ENCODE data around the gene SH3RF3. TPM values are rescaled to one million over a fixed set of nuclear protein-coding genes. Genes with fewer than 3 reads are reported as not detected.

The SH3RF3 gene
- total RNA-seq, 1 experiment from 2014 or later = not detected

DNA sequence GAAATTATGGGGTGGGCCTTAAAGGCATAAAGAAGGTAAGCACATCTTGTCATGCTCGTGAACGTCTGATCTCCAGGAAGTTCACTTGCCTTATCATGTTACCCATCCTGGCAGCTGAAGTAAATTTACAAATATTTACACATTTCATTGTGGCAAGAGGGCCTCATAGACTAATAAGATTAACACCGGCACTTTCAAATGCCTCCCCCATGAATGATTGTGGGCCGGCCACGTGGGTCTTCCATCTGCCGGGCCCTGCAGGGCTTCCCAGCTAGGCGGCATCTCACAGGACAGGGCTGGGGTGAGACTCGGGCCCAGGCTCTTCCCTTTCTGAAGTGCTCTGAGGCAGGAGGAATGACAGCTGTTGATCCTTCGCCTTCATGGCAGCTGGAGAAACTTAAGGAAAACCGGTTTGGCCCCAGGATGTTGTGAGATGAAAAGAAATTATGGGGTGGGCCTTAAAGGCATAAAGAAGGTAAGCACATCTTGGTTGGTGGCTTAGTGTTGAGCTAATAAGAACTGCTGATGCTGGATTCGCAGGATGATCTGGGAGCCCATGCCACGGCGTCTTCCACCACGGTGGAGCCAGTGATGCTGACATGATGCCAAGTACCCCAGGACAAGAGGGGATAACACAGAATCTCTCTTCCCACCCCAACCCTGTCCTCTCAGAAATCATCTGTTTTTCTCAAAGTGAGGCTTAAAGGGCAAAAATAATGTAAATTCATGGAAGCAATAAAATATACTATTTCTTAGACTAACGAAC, 308.5 kb downstream of the SH3RF3 start:
- H3K79me2 ChIP-seq (ENCODE audit: insufficient read depth, low read length) = no peaks in the 10 kb centered on the region
- H3K9me3 ChIP-seq (ENCODE audit: control insufficient read depth in 1 of 2, insufficient read depth in 1 of 2, low read depth in 1 of 2, low read length in 2 of 2) = peaks cover 0 to 4% of the 10 kb centered on the region in 2 experiments; a peak in 2 of 4 replicates
- no peaks in the 10 kb centered on the region for H3K36me3 ChIP-seq (ENCODE audit: control insufficient read depth in 1 of 2, insufficient read depth in 2 of 2, low read length in 2 of 2)
- TF ChIP-seq SP1 (IDR thresholded peaks at IDR 0.05; ENCODE audit: low read depth) = no peak
- TF ChIP-seq CBX3 (IDR thresholded peaks at IDR 0.05; ENCODE audit: low read depth) = no peak
- TF ChIP-seq, protein P1, sequence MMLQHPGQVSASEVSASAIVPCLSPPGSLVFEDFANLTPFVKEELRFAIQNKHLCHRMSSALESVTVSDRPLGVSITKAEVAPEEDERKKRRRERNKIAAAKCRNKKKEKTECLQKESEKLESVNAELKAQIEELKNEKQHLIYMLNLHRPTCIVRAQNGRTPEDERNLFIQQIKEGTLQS (IDR thresholded peaks at IDR 0.05) = no peak
- TF ChIP-seq SIN3A (IDR thresholded peaks at IDR 0.05; ENCODE audit: low read depth) = no peak
- no peak for TF ChIP-seq JUND (IDR thresholded peaks at IDR 0.05)
- TF ChIP-seq TCF7L2 (IDR thresholded peaks at IDR 0.05; ENCODE audit: borderline replicate concordance, extremely low read depth, insufficient read depth, insufficient read length) = no peak
- TF ChIP-seq ZNF274 (IDR thresholded peaks at IDR 0.05; ENCODE audit: low read depth, low read length) = no peak
- TF ChIP-seq EZH2 (IDR thresholded peaks at IDR 0.05) = no peak
- TF ChIP-seq YY1 (IDR thresholded peaks at IDR 0.05; ENCODE audit: extremely low read depth, insufficient replicate concordance, low read depth, low read length) = no peak
- TF ChIP-seq MAX (IDR thresholded peaks at IDR 0.05) = no peak
- TF ChIP-seq FOSL1 (IDR thresholded peaks at IDR 0.05; ENCODE audit: low read depth) = no peak
- no peak for TF ChIP-seq ZBTB33 (IDR thresholded peaks at IDR 0.05; ENCODE audit: extremely low read depth, insufficient replicate concordance, low read length)
- no peak for TF ChIP-seq POLR2AphosphoS5 (IDR thresholded peaks at IDR 0.05; ENCODE audit: low read depth, low read length)
- no peak for TF ChIP-seq ELF1 (IDR thresholded peaks at IDR 0.05; ENCODE audit: borderline replicate concordance, low read depth)
- no peak for TF ChIP-seq POLR2A (IDR thresholded peaks at IDR 0.05; ENCODE audit: borderline replicate concordance, extremely low read depth, insufficient read depth, insufficient read length)
- TF ChIP-seq SRF (IDR thresholded peaks at IDR 0.05; ENCODE audit: low read depth) = no peak
- no peak for TF ChIP-seq EZH2phosphoT487 (IDR thresholded peaks at IDR 0.05; ENCODE audit: borderline replicate concordance)
- TF ChIP-seq ZFX (IDR thresholded peaks at IDR 0.05) = no peak
- no peak overlapping the region for H3K4me2 ChIP-seq (ENCODE audit: low read length)
- no peaks in the 10 kb centered on the region for H3K27me3 ChIP-seq (ENCODE audit: insufficient read depth, low read length)
- H2AFZ ChIP-seq (ENCODE audit: low read depth, low read length, poor library complexity, severe bottlenecking) = no peak overlapping the region
- no peak for ATAC-seq
- ChIA-PET POLR2A (no interaction called here), CTCF (no interaction called here), RAD21 (ENCODE audit: low non-redundant PET in 1 of 2, low total read pairs in 2 of 2, uncharacterized antibody in 2 of 2, unreplicated experiment in 2 of 2) (no interaction called here)
- no peak overlapping the region for H3K27ac ChIP-seq (ENCODE audit: low read depth, low read length)
- no TSS peak for BruUV-seq (replicated peaks)
- H3K4me1 ChIP-seq (ENCODE audit: control insufficient read depth in 1 of 2, insufficient read depth in 2 of 2, low read length in 2 of 2) = peaks cover 0 to 5% of the 10 kb centered on the region in 2 experiments; a peak in 1 of 4 replicates
- intact Hi-C loops (cut with micrococcal nuclease) = no loop called here
- no peak overlapping the region for H3K4me3 ChIP-seq (replicated peaks in 1 of 2; ENCODE audit: low read depth in 1 of 2, low read length in 2 of 2)
- H4K20me1 ChIP-seq (ENCODE audit: insufficient read depth) = no peaks in the 10 kb centered on the region
- no peak overlapping the region for H3K9ac ChIP-seq (ENCODE audit: low read length)
- DNase-seq (ENCODE audit: low read depth, low spot score) = no peak
- H3K9me2 ChIP-seq (ENCODE audit: insufficient read depth) = no peaks in the 10 kb centered on the region

Data from HCT116 (cell line).